CMK (cell line): ENCODE measurements around the gene UGT1A8.
"Not testable (repeated sequence)": the region's sequence is repeated elsewhere in the genome, so short reads cannot be mapped to it uniquely, and the experiment has no call there.

Source experiments
- DNase-seq: peaks from one replicate; pipeline ENCODE4 v3.0.0-alpha.2; 2010; ENCODE audit warnings: low read depth

The UGT1A8 gene

GRCh38 chr2:233617476-233617875, at the start of gene UGT1A8:
Gene UGT1A8, plus strand, starts transcription at chr2:233617633. Its CDS starts 75 bp downstream, at chr2:233617708.
- DNase-seq: not testable (repeated sequence)

DNA sequence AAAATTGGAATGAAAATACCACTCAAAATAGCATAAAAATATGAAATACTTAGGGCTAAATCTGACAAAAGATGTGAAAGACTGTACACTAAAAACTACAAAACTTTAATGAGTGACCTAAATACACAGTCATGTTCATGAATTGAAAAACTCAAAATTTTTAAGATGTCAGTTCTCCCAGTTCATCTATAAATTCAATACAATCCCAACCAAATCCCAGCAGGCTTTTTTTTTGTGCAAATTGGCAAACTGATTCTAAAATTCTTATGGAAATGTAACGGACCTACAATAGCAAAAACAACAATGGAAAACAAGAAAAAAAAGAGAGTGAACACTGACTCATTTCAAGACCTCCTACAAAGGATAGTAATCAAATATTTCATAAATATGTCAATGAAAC, 46.4 kb upstream of the UGT1A8 start:
- no peak for DNase-seq

DNA sequence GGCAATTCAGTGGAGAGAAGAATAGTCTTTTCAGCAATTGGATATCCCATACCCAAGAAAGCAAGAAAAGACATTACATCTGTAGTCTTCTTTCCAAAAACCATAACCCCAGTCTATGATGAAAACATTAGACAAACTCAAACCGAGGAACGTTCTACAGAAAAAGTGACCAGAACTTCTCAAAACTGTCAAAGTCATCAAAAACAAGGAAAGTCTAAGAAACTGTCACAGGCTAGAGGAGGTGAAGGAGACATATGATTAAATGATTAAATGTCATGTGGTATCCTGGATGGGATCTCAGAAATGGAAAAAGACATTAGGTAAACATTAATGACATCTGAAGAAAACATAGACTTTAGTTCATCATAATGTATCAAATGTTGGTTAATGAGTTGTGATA, 46.0 kb upstream of the UGT1A8 start:
- DNase-seq: no peak

DNA sequence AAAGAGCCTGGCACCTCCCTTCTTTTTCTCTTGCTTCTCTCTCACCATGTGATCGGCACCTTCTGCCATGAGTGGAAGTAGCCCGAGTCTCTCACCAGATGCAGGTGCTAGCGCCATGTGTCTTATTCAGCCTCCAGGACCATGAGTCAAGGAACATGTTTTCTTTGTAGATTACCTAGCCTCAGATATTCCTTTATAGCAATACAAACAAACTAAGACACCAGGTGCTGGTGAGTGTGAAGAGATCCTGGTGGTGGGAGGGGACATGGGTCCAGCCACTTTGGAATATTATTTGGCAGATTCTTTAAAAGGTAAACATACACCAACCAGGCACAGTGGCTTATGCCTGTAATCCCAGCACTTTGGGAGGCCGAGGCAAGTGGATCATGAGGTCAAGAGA, 45.0 kb upstream of the UGT1A8 start:
- no peak for DNase-seq

- not testable (repeated sequence) for DNase-seq
These were observed 40.1 kb upstream of the UGT1A8 start for GRCh38 chr2:233577341-233577740.

GRCh38 chr2:233583217-233583965, 34.0 kb upstream of the UGT1A8 start:
- not testable (repeated sequence) for DNase-seq

DNA sequence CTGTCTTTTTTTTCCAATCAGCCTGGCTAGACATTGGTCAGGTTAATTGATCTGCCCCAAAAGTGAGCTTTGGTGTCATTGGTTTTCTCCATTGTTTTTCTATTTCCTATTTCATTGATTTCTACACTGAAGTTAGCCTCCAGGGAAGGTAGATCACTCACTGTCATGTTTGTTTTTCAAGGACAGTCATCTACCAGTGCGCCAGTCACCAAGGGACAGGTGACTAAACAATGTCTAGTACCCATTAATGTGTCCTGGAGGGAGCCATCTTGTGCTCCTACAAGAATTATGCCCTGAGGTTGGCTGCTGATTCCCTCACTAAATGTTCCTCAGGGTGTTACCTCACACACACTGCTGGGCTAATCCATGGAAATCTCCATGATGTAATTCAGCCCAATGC, 33.2 kb upstream of the UGT1A8 start:
- DNase-seq: no peak

- DNase-seq: no peak
These were observed 29.0 kb upstream of the UGT1A8 start for GRCh38 chr2:233588400-233588799.

GRCh38 chr2:233592706-233593105, 24.7 kb upstream of the UGT1A8 start:
- not testable (repeated sequence) for DNase-seq

DNA sequence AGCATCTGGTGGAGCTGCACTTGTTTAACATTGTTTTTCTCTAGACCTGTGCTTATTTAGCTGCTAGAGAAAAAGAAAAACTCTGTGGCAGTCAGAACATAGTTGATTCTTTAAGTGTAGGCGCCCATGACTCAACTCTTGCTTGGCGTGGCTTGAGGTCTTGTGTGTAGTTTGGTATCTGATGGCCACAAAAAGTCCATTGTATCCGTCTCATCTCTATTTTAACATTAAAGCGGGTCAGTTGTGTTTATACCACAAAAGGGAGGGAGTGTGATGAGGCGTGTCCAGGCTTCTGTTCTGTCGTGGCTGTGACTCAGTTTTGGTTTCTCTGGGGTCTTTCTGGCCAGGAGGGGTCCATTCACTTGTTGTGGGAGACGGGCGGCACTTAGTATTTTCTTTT, 24.2 kb upstream of the UGT1A8 start:
- no peak for DNase-seq

DNA sequence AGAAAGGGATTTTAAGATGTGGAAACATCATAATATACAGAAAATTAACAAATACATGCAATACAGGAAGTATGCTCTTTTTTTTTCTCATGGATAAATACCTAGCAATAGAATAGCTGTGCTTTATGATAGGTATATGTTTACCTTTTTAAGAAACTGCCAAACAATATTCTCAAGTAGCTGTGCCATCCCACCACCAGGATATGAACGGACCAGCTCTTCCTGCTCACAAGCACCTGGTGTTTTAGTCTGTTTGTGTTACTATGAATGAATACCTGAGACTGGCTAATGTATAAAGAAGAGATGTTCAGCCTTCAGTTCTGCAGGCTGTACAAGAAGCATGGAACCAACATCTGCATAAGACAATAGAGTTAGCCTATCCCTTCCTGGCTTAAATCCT, 19.9 kb upstream of the UGT1A8 start:
- DNase-seq: no peak

- DNase-seq: no peak
These were observed 18.5 kb upstream of the UGT1A8 start for GRCh38 chr2:233598952-233599351.

GRCh38 chr2:233600386-233600785, 17.0 kb upstream of the UGT1A8 start:
- no peak for DNase-seq

- DNase-seq: no peak
These were observed 15.4 kb upstream of the UGT1A8 start for GRCh38 chr2:233602076-233602475.

DNA sequence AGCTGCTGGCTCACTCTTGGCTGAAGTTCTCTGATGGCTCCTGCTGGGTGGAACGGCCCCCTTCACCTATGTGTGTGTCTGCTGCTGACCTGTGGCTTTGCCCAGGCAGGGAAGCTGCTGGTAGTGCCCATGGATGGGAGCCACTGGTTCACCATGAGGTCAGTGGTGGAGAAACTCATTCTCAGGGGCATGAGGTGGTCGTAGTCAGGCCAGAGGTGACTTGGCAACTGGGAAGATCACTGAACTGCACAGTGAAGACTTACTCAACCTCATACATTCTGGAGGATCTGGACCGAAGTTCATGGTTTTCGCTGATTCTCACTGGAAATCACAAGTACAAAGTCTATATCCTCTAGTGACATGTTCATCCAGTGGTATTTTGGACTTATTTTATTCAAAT, 13.9 kb upstream of the UGT1A8 start:
- no peak for DNase-seq

DNA sequence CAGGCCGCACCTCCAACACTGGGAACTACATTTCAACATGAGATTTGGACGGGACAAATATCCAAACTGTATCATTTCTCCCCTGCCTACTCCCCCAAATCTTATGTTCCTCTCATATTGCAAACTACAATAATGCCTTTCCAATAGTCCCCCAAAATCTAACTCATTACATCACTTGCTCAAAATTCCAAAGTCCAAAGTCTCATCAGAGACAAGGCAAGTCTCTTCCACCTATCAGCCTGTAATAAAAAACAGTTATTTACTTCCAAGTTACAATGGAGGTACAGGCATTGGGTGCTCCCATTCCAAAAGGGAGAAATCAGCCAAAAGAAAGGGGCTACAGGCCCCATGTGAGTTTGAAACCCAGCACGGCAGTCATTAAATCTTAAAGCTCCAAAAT, 12.6 kb upstream of the UGT1A8 start:
- no peak for DNase-seq

DNA sequence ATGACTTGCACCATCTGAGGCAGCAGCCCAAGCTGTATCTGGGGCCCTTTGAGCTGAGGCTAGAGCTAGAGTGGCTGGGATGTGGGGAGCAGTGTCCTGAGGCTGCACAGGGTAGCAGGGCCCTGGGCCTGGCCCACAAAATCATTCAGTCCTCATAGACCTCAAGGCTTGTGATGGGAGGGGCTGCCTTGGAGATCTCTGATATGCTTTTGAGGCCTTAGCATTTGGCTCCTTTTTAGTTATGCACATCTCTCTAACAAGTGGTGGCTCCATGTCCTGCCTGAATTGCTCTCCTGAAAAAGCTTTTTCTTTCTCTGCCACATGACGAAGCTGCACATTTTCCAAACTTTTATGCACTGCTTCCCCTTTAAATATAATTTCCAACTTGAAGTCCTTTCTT, 11.8 kb upstream of the UGT1A8 start:
- DNase-seq: no peak

DNA sequence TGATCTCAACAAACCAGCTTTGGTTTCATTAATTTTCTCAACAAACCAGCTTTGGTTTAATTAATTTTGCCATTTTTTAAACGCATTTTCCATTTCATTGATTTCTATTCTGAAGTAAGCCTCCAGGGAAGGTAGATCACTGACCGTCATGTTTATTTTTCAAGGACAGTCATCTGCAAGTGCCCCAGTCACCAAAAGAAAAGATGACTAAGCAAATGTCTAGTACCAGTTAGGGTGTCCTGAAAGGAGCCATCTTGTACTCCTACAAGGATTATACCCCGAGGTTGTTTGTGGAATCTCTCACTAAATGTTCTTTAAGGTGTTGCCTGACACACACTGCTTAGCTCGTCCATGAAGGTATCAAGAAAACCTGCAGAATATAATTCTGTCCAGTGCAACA, 6.1 kb upstream of the UGT1A8 start:
- DNase-seq: no peak

DNA sequence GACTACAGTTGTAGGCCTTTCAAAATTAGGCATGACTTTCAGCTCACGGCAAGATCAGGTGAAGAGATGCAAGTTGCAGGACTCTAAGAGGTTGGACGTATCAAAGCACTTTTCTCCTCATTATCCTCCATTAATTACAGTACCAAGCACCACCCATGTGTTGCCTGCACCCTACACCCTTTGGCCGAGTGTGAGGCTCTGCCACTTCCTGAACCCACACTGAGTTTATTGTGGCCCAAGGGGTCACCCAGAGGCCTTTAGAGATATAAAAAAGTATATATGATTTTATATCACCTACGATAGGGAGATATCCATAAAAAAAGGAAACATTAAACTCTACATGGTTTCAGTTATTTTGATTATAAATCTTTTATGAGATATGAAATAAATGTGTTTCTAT, 2.8 kb downstream of the UGT1A8 start:
- no peak for DNase-seq

DNA sequence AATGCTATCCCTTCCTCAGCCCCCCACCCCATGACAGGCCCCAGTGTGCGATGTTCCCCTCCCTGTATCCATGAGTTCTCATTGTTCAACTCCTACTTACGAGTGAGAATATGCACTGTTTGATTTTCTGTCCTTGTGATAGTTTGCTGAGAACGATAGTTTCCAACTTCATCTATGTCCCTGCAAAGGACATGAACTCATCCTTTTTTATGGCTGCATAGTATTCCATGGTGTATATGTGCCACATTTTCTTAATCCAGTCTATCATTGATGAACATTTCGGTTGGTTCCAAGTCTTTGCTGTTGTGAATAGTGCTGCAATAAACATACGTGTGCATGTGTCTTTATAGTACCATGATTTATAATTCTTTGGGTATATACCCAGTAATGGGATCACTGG, 4.4 kb downstream of the UGT1A8 start:
- not testable (repeated sequence) for DNase-seq

DNA sequence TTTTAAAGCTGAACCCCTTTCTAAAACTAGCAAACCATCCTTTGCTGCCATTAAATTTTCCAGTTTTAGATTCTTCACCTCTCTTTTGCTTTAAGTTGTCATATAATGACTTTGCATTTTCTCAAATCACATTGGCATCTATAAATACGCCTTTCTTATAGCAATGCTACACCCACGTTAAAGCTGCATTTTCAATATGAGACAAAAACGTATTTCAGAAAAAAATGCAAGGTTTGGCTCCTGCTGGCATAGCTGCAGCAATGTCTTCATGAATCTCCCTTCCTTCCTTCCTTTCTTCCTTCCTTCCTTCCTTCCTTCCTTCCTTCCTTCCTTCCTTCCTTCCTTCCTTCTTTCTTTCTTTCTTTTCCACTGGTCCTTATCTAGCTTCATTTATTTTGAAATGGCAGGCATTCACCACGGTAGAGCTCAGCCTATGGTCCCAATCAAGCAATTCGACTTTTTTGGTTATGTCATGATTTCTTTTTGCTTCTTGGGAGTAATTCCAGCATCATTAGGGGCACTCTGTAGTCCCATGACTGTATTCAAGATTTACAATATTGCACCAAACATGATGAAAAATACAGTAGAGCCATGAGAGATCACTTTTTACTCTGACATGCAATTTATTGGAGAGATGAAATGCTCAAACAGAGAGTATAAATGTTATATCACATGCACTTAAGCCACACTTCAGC, 10.0 kb downstream of the UGT1A8 start:
- DNase-seq: no peak

GRCh38 chr2:233636306-233636705, 18.9 kb downstream of the UGT1A8 start, which contains the start of gene UGT1A10:
Gene UGT1A10, plus strand, starts transcription at chr2:233636448. Its CDS starts 75 bp downstream, at chr2:233636523.
- not testable (repeated sequence) for DNase-seq

DNA sequence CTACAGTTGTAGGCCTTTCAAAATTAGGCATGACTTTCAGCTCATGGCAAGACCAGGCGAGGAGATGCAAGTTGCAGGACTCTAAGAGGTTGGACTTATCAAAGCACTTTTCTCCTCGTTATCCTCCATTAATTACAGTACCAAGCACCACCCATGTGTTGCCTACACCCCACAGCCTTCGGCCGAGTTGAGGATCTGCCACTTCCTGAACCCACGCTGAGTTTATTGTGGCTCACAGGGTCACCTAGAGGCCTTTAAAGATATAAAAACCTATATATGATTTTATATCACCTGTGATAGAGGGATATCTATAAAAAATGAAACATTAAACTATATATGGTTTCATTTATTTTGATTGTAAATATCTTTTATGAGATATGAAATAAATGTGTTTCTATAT, 21.4 kb downstream of the UGT1A8 start:
- DNase-seq: no peak

- DNase-seq: no peak
These were observed 22.4 kb downstream of the UGT1A8 start for GRCh38 chr2:233639860-233640259.
